Tibial artery (tissue), 4 donors: ENCODE data around the gene C5AR2.

ENCODE experiments used
- DNase-seq, 2 donors: peaks; one replicate each; pipeline ENCODE4 v3.0.0-alpha.2; 2019
- H3K27ac ChIP-seq, 2 donors: fragments of 200-600 bp; sonication (generic) in 1 of 2; 1 replicate in 1 of 2; 2 replicates in 1 of 2; pipeline ENCODE4 v1.5.1; 2018 to 2019; ENCODE audit warnings: mild to moderate bottlenecking in 1 of 2
- H3K27me3 ChIP-seq, 2 donors: fragments of 200-600 bp; sonication (generic) in 1 of 2; one replicate each; pipeline versions ENCODE4 v1.5.1 to v1.6.0; 2016 to 2019
- H3K36me3 ChIP-seq, 3 donors: fragments of 200-600 bp; sonication (generic) in 2 of 3; one replicate each; pipeline ENCODE4 v1.5.1; 2016 to 2019; ENCODE audit warnings: mild to moderate bottlenecking in 2 of 3
- H3K4me1 ChIP-seq, 4 donors: fragments of 200-600 bp; sonication (generic) in 2 of 4; 1 replicate in 3 of 4; 2 replicates in 1 of 4; pipeline ENCODE4 v1.5.1; 2016 to 2019
- H3K4me3 ChIP-seq, 2 donors: fragments of 200-600 bp; sonication (generic) in 1 of 2; 1 replicate in 1 of 2; 2 replicates in 1 of 2; pipeline ENCODE4 v1.5.1; 2018 to 2019; ENCODE audit warnings: mild to moderate bottlenecking in 2 of 2
- H3K9me3 ChIP-seq, 3 donors: fragments of 200-600 bp; sonication (generic) in 1 of 3; one replicate each; pipeline ENCODE4 v1.5.1; 2016 to 2019
- intact Hi-C: fragments of 100-400 bp; cut with DNase I; formaldehyde crosslinking; loops from one replicate; pipeline ENCODE4 v1.15.0; 2023; ENCODE audit warnings: low total_unique reads
- TF ChIP-seq, protein P1 (sequence below), 2 experiments: fragments of 200-600 bp in 1 of 2; fragments of 450-650 bp in 1 of 2; IDR thresholded peaks; one replicate each; pipeline ENCODE4 v1.5.1; 2017 to 2019; ENCODE audit warnings: antibody characterized with exemption in 2 of 2, mild to moderate bottlenecking in 1 of 2, moderate library complexity in 1 of 2

C5AR2 gene

DNA sequence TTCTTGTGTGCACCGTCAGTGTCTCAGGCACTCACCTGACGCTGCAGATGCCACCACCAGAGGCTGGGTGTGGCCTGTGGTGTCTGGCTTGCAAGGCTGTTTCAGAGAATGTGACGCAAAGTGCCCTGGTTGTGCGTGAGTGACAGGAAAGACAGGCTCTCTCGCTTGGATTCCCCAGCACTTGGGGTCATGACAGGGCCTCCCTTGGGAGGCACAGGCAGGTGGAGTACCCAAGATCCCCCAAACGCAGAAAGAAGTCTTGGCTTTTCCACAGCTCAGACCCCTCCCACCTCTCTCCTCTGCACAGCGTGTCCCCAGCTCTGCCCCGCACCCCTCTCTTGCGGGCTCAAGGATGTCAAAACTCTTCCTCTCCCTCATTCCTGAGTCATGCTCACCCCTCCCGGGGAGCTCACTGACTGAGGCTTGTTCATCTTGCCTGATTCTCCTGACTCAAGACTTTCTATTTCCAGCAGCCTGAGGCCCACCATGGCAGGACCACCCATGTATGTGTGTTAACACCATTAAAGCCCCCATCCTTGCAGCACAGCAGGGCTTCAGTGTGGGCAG lies 38.2 kb downstream of the C5AR2 start:
- H3K27ac ChIP-seq: no peak overlapping the region
- TF ChIP-seq, protein P1, sequence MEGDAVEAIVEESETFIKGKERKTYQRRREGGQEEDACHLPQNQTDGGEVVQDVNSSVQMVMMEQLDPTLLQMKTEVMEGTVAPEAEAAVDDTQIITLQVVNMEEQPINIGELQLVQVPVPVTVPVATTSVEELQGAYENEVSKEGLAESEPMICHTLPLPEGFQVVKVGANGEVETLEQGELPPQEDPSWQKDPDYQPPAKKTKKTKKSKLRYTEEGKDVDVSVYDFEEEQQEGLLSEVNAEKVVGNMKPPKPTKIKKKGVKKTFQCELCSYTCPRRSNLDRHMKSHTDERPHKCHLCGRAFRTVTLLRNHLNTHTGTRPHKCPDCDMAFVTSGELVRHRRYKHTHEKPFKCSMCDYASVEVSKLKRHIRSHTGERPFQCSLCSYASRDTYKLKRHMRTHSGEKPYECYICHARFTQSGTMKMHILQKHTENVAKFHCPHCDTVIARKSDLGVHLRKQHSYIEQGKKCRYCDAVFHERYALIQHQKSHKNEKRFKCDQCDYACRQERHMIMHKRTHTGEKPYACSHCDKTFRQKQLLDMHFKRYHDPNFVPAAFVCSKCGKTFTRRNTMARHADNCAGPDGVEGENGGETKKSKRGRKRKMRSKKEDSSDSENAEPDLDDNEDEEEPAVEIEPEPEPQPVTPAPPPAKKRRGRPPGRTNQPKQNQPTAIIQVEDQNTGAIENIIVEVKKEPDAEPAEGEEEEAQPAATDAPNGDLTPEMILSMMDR (IDR thresholded peaks at IDR 0.05): no peak
- intact Hi-C loops: no loop called here
- H3K36me3 ChIP-seq: peaks cover 45 to 94% (median 81%) of the 10 kb centered on the region in 3 donors
- no peaks in the 10 kb centered on the region for H3K27me3 ChIP-seq
- no peaks in the 10 kb centered on the region for H3K4me1 ChIP-seq
- no peaks in the 10 kb centered on the region for H3K9me3 ChIP-seq
- H3K4me3 ChIP-seq: no peak overlapping the region
- DNase-seq: no peak

DNA sequence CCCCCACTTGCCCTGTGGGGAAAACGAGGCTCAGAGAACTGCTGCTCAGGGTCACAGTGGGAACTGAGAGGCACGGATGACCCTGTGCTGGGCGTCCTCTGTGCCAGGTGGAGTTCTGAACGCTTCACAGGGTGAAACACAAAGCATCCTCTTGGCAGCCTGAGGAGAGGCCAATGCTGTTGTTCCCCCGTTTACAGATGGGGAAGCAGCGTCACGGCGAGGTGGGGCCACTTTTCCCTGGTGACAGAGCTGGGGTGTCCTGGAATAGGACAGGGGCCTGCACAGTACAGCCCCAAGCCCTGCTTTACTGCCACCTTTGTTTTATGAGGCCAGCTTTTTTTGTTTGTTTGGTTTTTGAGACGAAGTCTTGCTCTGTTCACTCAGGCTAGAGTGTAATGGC lies 39.3 kb downstream of the C5AR2 start:
- no peak overlapping the region for H3K27ac ChIP-seq
- TF ChIP-seq, protein P1 (IDR thresholded peaks at IDR 0.05): no peak
- intact Hi-C loops: no loop called here
- no peaks in the 10 kb centered on the region for H3K27me3 ChIP-seq
- H3K4me3 ChIP-seq: no peak overlapping the region
- H3K4me1 ChIP-seq: no peaks in the 10 kb centered on the region
- DNase-seq: no peak
- no peaks in the 10 kb centered on the region for H3K9me3 ChIP-seq
- peaks cover 46 to 94% (median 84%) of the 10 kb centered on the region in 3 donors for H3K36me3 ChIP-seq

DNA sequence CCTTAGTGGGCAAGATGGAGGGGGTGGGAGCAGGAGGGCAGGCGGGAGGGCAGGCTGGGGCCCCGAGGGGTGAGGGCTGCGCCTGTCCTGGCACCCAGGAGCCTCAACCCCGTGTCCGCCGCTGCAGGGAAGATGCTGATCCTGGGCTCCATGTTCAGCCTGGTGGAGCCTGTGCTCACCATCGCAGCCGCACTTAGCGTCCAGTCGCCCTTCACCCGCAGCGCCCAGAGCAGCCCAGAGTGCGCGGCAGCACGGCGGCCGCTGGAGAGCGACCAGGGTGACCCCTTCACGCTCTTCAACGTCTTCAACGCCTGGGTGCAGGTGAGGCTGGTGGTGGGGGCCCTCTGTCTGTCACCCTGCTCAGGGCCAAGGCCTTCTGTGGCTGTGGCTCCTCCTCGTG lies 40.6 kb downstream of the C5AR2 start:
- no peak overlapping the region for H3K27ac ChIP-seq
- no peak overlapping the region for H3K4me3 ChIP-seq
- peaks cover 49 to 95% (median 89%) of the 10 kb centered on the region in 3 donors for H3K36me3 ChIP-seq
- TF ChIP-seq, protein P1 (IDR thresholded peaks at IDR 0.05): no peak
- intact Hi-C loops: no loop called here
- H3K9me3 ChIP-seq: no peaks in the 10 kb centered on the region
- no peaks in the 10 kb centered on the region for H3K27me3 ChIP-seq
- no peaks in the 10 kb centered on the region for H3K4me1 ChIP-seq
- no peak for DNase-seq

DNA sequence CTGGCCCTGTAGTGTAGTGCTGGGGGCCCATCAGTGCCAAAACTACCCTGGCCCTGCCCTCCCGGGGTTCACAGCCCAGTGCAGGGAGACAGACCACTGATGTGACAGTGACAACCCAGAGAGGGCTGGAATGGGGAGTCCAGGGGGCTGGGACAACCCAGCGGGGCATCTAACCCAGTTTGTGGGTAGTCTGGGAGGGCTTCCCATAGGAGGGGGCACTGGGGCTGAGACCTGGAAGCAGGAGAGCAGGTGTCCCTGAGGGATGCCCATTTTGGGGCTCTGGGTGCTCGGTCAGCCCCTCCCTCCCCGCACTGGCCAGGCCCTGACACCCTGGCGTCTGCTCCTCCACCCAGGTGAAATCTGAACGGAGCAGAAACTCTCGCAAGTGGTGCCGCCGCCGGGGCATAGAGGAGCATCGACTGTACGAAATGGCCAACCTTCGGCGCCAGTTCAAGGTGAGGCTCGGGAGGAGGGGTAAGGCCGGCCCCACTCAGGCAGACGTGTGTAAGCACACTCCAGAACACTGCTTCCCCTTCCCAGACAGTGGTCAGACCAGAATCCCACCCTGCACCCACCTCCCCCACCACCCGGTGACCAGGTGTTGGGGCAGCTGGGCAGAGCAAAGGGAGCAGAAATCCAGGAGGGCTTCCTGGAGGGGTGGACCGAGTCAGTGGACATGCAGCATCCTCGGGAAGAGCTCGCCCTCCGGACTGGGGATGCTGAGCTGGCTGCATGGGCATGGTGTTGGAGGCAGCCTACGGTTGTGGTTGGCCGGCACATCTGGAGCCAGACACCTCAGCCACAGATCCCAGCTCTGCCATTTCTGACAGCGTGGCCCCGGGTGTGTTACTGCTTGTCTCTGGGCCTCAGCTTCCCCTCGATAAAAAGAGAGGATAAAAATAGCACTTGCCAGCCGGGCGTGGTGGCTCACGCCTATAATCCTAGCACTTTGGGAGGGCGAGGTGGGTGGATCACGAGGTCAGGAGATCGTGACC lies 41.6 kb downstream of the C5AR2 start:
- Histone ChIP-seq H3K27ac (no peak overlapping the region), H3K4me1 (no peaks in the 10 kb centered on the region), H3K4me3 (no peak overlapping the region), H3K36me3 (peaks cover 57 to 100% (median 98%) of the 10 kb centered on the region in 3 donors), H3K27me3 (no peaks in the 10 kb centered on the region), H3K9me3 (no peaks in the 10 kb centered on the region)
- DNase-seq: no peak
- intact Hi-C loops: no loop called here
- TF ChIP-seq, protein P1 (IDR thresholded peaks at IDR 0.05): no peak

DNA sequence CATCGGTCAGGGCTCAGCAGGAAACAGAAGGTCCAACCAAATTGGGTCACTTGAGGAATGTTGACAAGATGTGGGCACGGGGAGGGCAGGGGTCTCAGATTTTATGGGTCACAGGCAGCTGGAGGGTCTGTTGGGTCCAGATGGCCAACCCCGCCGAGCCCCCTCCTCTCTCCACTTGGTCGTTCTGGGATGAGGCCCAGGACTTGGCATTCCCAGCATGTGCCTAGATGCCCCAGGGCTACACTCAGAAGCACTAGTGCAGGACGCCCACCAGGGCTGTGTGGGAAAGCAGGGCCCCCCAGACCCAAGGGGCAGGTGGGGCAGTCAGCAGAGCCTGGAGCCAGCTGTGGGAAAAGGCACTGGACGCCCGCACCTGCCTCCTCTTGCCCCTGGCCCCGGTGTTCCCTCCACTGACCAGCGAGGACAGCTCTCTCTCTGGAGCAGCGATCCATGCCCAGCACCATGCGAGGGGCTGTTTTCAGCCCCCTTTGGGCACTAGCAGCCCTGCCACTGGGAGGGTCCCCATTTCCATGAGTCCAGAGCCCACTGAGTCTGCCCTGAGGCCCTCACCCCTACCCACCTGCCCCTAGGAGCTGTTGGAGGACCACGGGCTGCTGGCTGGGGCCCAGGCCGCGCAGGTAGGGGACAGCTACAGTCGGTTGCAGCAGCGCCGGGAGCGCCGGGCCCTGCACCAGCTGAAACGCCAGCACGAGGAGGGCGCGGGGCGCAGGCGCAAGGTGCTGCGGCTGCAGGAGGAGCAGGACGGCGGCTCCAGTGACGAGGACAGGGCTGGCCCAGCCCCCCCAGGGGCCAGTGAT lies 43.1 kb downstream of the C5AR2 start:
- intact Hi-C loops: no loop called here
- Histone ChIP-seq H3K4me1 (no peaks in the 10 kb centered on the region), H3K36me3 (peaks cover 63 to 100% (median 93%) of the 10 kb centered on the region in 3 donors), H3K27me3 (no peaks in the 10 kb centered on the region), H3K4me3 (no peak overlapping the region), H3K9me3 (no peaks in the 10 kb centered on the region), H3K27ac (no peak overlapping the region)
- TF ChIP-seq, protein P1 (IDR thresholded peaks at IDR 0.05): no peak
- no peak for DNase-seq
